ENCODE results near the gene HHIPL1.

HHIPL1 gene

GRCh38 chr14:99716850-99717681 is 72.1 kb downstream of the HHIPL1 start:
- H3K4me3 ChIP-seq (ENCODE audit: low read depth, low read length): no peak overlapping the region
- no peak for TF ChIP-seq CTCF (IDR thresholded peaks at IDR 0.05; ENCODE audit: borderline replicate concordance, insufficient read depth, low read depth, low read length)

GRCh38 chr14:99717682-99718013 is 72.7 kb downstream of the HHIPL1 start:
- H3K4me3 ChIP-seq (ENCODE audit: low read depth, low read length): no peak overlapping the region
- no peak for TF ChIP-seq CTCF (IDR thresholded peaks at IDR 0.05; ENCODE audit: borderline replicate concordance, insufficient read depth, low read depth, low read length)

- TF ChIP-seq CTCF (IDR thresholded peaks at IDR 0.05; ENCODE audit: borderline replicate concordance, insufficient read depth, low read depth, low read length): no peak
Measured at GRCh38 chr14:99718031-99718810, 73.3 kb downstream of the HHIPL1 start.

GRCh38 chr14:99718811-99719192 is 73.9 kb downstream of the HHIPL1 start:
- TF ChIP-seq CTCF (IDR thresholded peaks at IDR 0.05; ENCODE audit: borderline replicate concordance, insufficient read depth, low read depth, low read length): no peak
- H3K4me3 ChIP-seq (ENCODE audit: low read depth, low read length): no peak overlapping the region

More at GRCh38 chr14:99718031-99718810, 73.3 kb downstream of the HHIPL1 start:
- H3K4me3 ChIP-seq (ENCODE audit: low read depth, low read length): no peak overlapping the region

- no peak overlapping the region for H3K4me3 ChIP-seq (ENCODE audit: low read depth, low read length)
- TF ChIP-seq CTCF (IDR thresholded peaks at IDR 0.05; ENCODE audit: borderline replicate concordance, insufficient read depth, low read depth, low read length): no peak
Measured at GRCh38 chr14:99720941-99721791, 76.2 kb downstream of the HHIPL1 start.

GRCh38 chr14:99721792-99722516 is 77.0 kb downstream of the HHIPL1 start:
- TF ChIP-seq CTCF (IDR thresholded peaks at IDR 0.05; ENCODE audit: borderline replicate concordance, insufficient read depth, low read depth, low read length): no peak
- H3K4me3 ChIP-seq (ENCODE audit: low read depth, low read length): no peak overlapping the region

All from GM12875 (cell line).